ACHN (cell line): ENCODE results near the gene TOM1L2.

Experiments used
- DNase-seq: peaks from one replicate; pipeline ENCODE4 v3.0.0-alpha.2; 2015
- in situ Hi-C: cut with HindIII; loops from 2 replicates; pipeline ENCODE4 v1.10.0; 2017; ENCODE audit warnings: low sequenced_read_pairs, low pct_ligation_motif_present, low pct_unique_long_range_greater_than_20kb

The TOM1L2 gene

GRCh38 chr17:17872547-17873345 is 99.5 kb downstream of the TOM1L2 start:
- DNase-seq: no peak
- in situ Hi-C loops: no loop called here

GRCh38 chr17:17871913-17872312 is 100.3 kb downstream of the TOM1L2 start:
- in situ Hi-C loops: no loop called here
- DNase-seq: no peak

GRCh38 chr17:17870247-17870646 is 102.0 kb downstream of the TOM1L2 start:
- DNase-seq: no peak
- in situ Hi-C loops: no loop called here

GRCh38 chr17:17868641-17869522 is 103.3 kb downstream of the TOM1L2 start:
- in situ Hi-C loops: no loop called here
- no peak for DNase-seq

GRCh38 chr17:17866897-17867296 is 105.3 kb downstream of the TOM1L2 start:
- in situ Hi-C loops: no loop called here

GRCh38 chr17:17866425-17866824 is 105.8 kb downstream of the TOM1L2 start:
- DNase-seq: no peak

More at GRCh38 chr17:17866897-17867296, 105.3 kb downstream of the TOM1L2 start:
- DNase-seq: no peak

GRCh38 chr17:17865035-17865434 is 107.2 kb downstream of the TOM1L2 start:
- in situ Hi-C loops: no loop called here
- DNase-seq: no peak

More at GRCh38 chr17:17866425-17866824, 105.8 kb downstream of the TOM1L2 start:
- in situ Hi-C loops: no loop called here

GRCh38 chr17:17860766-17861107 is 111.5 kb downstream of the TOM1L2 start:
- no peak for DNase-seq
- in situ Hi-C loops: no loop called here

GRCh38 chr17:17859909-17860765 is 112.1 kb downstream of the TOM1L2 start:
- DNase-seq: peak; percentile 56
- in situ Hi-C loops: no loop called here

GRCh38 chr17:17857496-17857895 is 114.7 kb downstream of the TOM1L2 start:
- DNase-seq: no peak
- in situ Hi-C loops: no loop called here

- in situ Hi-C loops: no loop called here
- DNase-seq: no peak
Observed at GRCh38 chr17:17856386-17856785, 115.8 kb downstream of the TOM1L2 start.

- DNase-seq: no peak
- in situ Hi-C loops: no loop called here
Observed at GRCh38 chr17:17855976-17856375, 116.2 kb downstream of the TOM1L2 start.

GRCh38 chr17:17853811-17854447 is 118.3 kb downstream of the TOM1L2 start:
- in situ Hi-C loops: no loop called here
- no peak for DNase-seq

- no peak for DNase-seq
- in situ Hi-C loops: no loop called here
Observed at GRCh38 chr17:17852930-17853329, 119.3 kb downstream of the TOM1L2 start.

- in situ Hi-C loops: no loop called here
- DNase-seq: no peak
Observed at GRCh38 chr17:17851103-17852002, 120.8 kb downstream of the TOM1L2 start.

- DNase-seq: peak; percentile 52
- in situ Hi-C loops: no loop called here
Observed at GRCh38 chr17:17849845-17850373, 122.3 kb downstream of the TOM1L2 start.

- in situ Hi-C loops: no loop called here
- no peak for DNase-seq
Observed at GRCh38 chr17:17849147-17849820, 122.9 kb downstream of the TOM1L2 start.
